Measurements from ENCODE around the gene PDZD7. TPM values are rescaled to one million over a fixed set of nuclear protein-coding genes. Genes with fewer than 3 reads are reported as not detected.
A peak's percentile ranks its signal among the peaks of the same experiment; 100 is the strongest.

Gene PDZD7
- total RNA-seq, 1 experiment from 2014 or later: 0.74 TPM

GRCh38 chr10:101063548-101064414 lies 32.9 kb upstream of the PDZD7 start:
- in situ Hi-C loops (cut with HindIII; ENCODE audit: low pct_unique_long_range_greater_than_20kb, low sequenced_read_pairs): no loop called here
- no peak for DNase-seq (ENCODE audit: low read depth, low spot score)

DNA sequence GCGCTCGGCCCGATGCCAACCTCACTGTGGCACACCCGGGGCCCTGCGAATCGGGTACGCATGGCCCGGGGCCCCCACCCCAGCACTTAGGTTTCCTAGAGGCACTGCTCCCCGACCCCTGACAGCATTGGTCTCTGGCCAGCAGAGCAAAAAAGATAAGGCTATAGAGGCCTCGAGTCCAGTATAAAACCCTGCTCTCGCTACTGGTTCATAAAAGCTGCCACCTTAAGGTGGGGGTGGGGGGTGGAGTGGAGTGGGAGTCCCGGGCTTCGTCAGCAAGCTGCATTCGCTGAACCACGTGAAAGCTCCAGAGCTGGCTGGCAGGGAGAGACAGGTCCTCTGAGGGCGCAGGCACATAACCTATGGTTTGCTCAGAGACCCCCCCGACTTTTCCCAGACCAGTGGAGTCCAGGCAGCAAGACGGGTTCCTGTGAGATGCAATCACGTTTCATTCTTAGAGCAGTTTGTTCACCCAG lies 32.2 kb upstream of the PDZD7 start:
- in situ Hi-C loops (cut with HindIII; ENCODE audit: low pct_unique_long_range_greater_than_20kb, low sequenced_read_pairs): no loop called here
- no peak for DNase-seq (ENCODE audit: low read depth, low spot score)

GRCh38 chr10:101062232-101063049 lies 31.5 kb upstream of the PDZD7 start:
- in situ Hi-C loops (cut with HindIII; ENCODE audit: low pct_unique_long_range_greater_than_20kb, low sequenced_read_pairs): no loop called here
- DNase-seq (ENCODE audit: low read depth, low spot score): no peak

GRCh38 chr10:101061624-101062231 lies 30.8 kb upstream of the PDZD7 start, which contains the start of gene KAZALD1:
KAZALD1 (plus strand) TSS chr10:101061989; CDS start chr10:101062593, 604 bp downstream.
- in situ Hi-C loops (cut with HindIII; ENCODE audit: low pct_unique_long_range_greater_than_20kb, low sequenced_read_pairs): no loop called here
- no peak for DNase-seq (ENCODE audit: low read depth, low spot score)

GRCh38 chr10:101060951-101061623 lies 30.2 kb upstream of the PDZD7 start:
- peak; percentile 86 for DNase-seq (ENCODE audit: low read depth, low spot score)
- in situ Hi-C loops (cut with HindIII; ENCODE audit: low pct_unique_long_range_greater_than_20kb, low sequenced_read_pairs): no loop called here

DNA sequence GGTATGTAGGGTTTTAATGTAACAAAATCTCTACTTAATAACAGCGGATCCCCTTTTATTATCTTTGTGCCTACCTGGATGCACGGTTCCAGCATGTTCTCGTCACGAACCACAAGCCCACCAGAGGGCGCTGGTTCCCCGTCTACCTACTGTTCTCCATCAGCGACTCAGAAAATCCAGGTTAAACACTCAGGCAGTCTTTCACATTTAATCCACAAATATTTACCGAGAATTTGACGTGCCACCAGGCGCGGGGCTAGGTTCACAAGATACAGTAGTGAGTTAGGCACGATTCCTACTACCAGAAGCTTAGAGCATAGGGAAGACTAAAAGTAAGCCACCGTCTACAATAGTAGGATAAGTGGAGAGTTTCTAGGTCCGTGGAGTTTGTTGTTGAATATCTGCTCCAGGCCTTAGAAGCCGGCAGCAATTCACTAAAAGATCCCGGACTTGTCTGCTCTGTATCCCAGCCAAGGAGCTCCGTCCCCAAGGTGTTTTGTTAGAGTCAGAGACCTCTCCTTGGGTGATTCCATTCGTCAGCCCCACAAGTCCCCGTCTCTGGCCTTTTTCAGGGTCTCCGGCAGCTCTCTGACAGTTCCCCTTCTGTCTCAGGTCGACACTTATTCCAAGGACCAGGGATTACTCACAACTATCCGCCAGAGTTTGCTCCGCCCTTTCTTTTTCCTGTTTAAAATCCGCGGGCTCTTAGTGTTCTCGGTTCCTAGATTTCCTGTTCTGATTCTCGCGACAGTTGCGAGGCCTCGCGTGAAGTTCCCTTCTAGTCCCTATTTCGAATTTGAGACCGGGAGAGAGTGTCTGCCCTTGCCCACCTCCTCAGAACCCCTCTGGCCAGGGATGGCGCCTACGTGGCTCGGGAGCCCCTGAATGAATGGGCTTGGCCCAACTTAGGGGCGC lies 29.4 kb upstream of the PDZD7 start:
- in situ Hi-C loops (cut with HindIII; ENCODE audit: low pct_unique_long_range_greater_than_20kb, low sequenced_read_pairs): no loop called here
- DNase-seq (ENCODE audit: low read depth, low spot score): peak; percentile 94

DNA sequence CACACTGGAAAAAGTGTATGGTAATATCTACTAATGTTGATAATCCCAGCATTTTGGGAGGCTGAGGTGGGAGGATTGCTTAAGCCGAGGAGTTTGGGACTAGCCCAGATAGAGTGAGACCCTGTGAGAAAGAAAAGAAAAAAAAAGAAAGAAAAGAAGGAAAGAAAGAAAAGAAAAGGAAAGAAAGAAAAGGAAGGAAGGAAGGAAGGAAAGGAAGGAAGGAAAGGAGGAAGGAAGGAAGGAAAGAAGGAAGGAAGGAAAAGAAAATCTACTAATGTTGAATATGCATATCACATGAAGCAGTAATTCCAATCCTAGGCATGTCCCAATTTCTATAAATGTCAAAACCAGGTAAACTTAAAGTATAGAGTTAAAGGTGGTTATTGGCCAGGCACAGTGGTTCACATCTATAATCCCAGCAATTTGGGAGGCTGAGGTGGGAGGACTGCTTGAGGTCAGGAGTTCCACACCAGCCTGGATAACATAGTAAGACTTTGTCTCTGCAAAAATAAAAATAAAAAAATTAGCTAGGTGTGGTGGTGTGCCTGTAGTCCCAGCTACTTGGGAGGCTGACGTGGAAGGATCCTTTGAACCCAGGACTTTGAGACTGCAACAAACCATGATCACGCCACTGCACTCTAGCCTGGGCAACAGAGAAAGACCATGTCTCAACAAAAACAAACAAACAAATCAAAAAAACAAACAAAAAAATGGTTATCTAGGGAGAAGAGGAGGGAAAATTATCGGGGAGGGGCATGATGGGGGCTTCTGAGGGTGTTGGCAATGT lies 25.6 kb upstream of the PDZD7 start:
- in situ Hi-C loops (cut with HindIII; ENCODE audit: low pct_unique_long_range_greater_than_20kb, low sequenced_read_pairs): no loop called here
- DNase-seq (ENCODE audit: low read depth, low spot score): no peak

- in situ Hi-C loops (cut with HindIII; ENCODE audit: low pct_unique_long_range_greater_than_20kb, low sequenced_read_pairs): no loop called here
These were observed 24.5 kb upstream of the PDZD7 start for GRCh38 chr10:101055411-101055810.

DNA sequence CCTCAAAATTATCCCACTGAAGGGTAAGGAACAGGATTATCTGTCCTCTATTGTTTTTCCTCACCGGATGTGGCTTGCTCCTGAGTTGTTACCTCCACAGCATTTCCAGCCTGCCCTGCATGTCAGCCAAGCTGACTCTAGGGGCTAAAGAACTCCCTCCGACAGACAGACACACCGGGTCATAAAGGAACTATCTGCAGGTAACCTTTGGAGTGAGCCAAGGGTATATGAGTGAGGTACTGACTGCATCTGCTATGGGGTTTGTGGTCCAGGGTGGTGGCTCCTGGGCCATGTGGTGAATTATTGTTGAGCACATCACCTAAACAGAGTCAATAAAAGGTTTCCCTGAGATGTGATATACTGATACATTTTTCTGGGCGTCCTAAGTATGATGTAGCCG lies 23.9 kb upstream of the PDZD7 start:
- DNase-seq (ENCODE audit: low read depth, low spot score): no peak
- in situ Hi-C loops (cut with HindIII; ENCODE audit: low pct_unique_long_range_greater_than_20kb, low sequenced_read_pairs): no loop called here

More at GRCh38 chr10:101055411-101055810, 24.5 kb upstream of the PDZD7 start:
- no peak for DNase-seq (ENCODE audit: low read depth, low spot score)

DNA sequence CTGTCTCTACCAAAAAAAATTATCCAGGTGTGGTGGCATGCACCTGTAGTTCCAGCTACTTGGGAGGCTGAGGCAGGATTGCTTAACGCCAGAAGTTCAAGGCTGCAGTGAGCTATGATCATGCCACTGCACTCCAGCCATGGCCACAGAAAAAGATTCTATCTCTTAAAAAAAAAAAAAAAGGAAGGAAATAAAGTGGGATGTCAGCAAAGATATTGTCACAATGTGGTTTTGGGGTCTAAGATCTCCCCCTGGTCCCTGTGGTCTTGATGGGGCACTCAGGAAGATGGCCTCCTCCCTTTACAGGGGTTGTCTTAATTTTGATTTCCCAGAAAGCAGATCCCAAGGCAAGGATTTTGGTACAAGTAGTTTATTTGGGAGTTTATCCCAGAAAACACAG lies 23.4 kb upstream of the PDZD7 start:
- in situ Hi-C loops (cut with HindIII; ENCODE audit: low pct_unique_long_range_greater_than_20kb, low sequenced_read_pairs): no loop called here
- DNase-seq (ENCODE audit: low read depth, low spot score): no peak

GRCh38 chr10:101053516-101053915 lies 22.6 kb upstream of the PDZD7 start:
- no peak for DNase-seq (ENCODE audit: low read depth, low spot score)
- in situ Hi-C loops (cut with HindIII; ENCODE audit: low pct_unique_long_range_greater_than_20kb, low sequenced_read_pairs): no loop called here

GRCh38 chr10:101052285-101052684 lies 21.4 kb upstream of the PDZD7 start:
- in situ Hi-C loops (cut with HindIII; ENCODE audit: low pct_unique_long_range_greater_than_20kb, low sequenced_read_pairs): no loop called here

GRCh38 chr10:101050208-101051069 lies 19.5 kb upstream of the PDZD7 start:
- peak; percentile 56 for DNase-seq (ENCODE audit: low read depth, low spot score)
- in situ Hi-C loops (cut with HindIII; ENCODE audit: low pct_unique_long_range_greater_than_20kb, low sequenced_read_pairs): no loop called here

More at GRCh38 chr10:101052285-101052684, 21.4 kb upstream of the PDZD7 start:
- no peak for DNase-seq (ENCODE audit: low read depth, low spot score)

- in situ Hi-C loops (cut with HindIII; ENCODE audit: low pct_unique_long_range_greater_than_20kb, low sequenced_read_pairs): no loop called here
- DNase-seq (ENCODE audit: low read depth, low spot score): no peak
These were observed 17.3 kb upstream of the PDZD7 start for GRCh38 chr10:101047961-101048892.

All from SK-MEL-5 (cell line).